Activated CD4-positive, alpha-beta memory T cell treated with anti-CD3 and anti-CD28 coated beads, Interleukin-2, amount 10 ng/mL, durations not matched to agents 7 days and 5 days (primary cell): ENCODE measurements around the gene NPW. TPM values are rescaled to one million over a fixed set of nuclear protein-coding genes. Genes with fewer than 3 reads are reported as not detected.
"Not testable (repeated sequence)": the region's sequence is repeated elsewhere in the genome, so short reads cannot be mapped to it uniquely, and the experiment has no call there.

Experiments
- CTCF ChIA-PET: fragments of 350-600 bp; sonication (Branson Sonifier 250); formaldehyde crosslinking; loops from one replicate; lab custom pipeline; 2021; ENCODE audit warnings: antibody characterized with exemption, inconsistent platforms; lab: Charles Lee
- POLR2A ChIA-PET: fragments of 350-600 bp; sonication (Branson Sonifier 250); formaldehyde crosslinking; loops from one replicate; lab custom pipeline; 2021; ENCODE audit warnings: antibody characterized with exemption; lab: Charles Lee
- DNase-seq: peaks from one replicate; pipeline ENCODE4 v3.0.0-alpha.2; 2020
- H3K27ac Mint-ChIP-seq: one replicate; pipeline ENCODE4 v1.8.0; 2021; ENCODE audit warnings: mild to moderate bottlenecking, mixed read lengths
- H3K27me3 Mint-ChIP-seq: one replicate; pipeline ENCODE4 v1.8.0; 2021; ENCODE audit warnings: mixed read lengths
- H3K36me3 Mint-ChIP-seq: one replicate; pipeline ENCODE4 v1.8.0; 2021; ENCODE audit warnings: low read depth, mixed read lengths
- H3K4me1 Mint-ChIP-seq: one replicate; pipeline ENCODE4 v1.8.0; 2021; ENCODE audit warnings: mixed read lengths
- H3K4me3 Mint-ChIP-seq: one replicate; pipeline ENCODE4 v1.8.0; 2021; ENCODE audit warnings: mild to moderate bottlenecking, mixed read lengths
- H3K9me3 Mint-ChIP-seq: one replicate; pipeline ENCODE4 v1.8.0; 2021; ENCODE audit warnings: mixed read lengths
- total RNA-seq, 2 experiments: library from RNA; stranded (reverse); gene quantifications; one replicate each; pipeline ENCODE4 v1.2.3, GENCODE V29; 2021

The NPW gene
- total RNA-seq, 2 experiments from 2014 or later = 0.48 to 0.65 TPM

DNA sequence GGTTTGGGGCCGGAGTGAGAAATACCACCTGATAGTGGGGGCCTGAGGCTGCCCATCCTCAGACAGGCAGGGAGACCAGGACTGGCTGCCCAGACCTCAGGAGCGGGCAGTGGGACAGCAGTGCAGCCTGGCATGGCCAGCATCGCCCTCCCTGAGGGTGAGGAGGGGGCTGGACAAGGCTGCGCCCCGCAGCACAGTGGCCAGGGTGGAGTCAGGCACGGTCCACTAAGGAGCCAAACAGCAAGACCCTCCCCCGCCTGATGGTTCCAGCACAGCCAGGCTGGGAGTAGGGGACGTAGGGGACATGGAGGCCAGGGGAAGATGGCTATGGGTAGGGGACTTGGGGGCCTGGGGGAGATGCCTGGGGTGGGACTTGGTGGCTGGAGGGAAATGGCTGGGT lies 13.3 kb upstream of the NPW start:
- POLR2A ChIA-PET = interaction anchor here (4.9 kb wide), 1 partner anchor 13 kb away, joined by 27 read pairs; no protein-coding TSS in a partner anchor
- Mint-ChIP-seq H3K36me3 (peaks cover 25% of the 10 kb centered on the region), H3K27me3 (no peaks in the 10 kb centered on the region), H3K27ac (peak overlapping the region; percentile 62), H3K9me3 (no peaks in the 10 kb centered on the region), H3K4me3 (no peak overlapping the region), H3K4me1 (peaks cover 51% of the 10 kb centered on the region)
- CTCF ChIA-PET = no interaction called here
- no peak for DNase-seq

DNA sequence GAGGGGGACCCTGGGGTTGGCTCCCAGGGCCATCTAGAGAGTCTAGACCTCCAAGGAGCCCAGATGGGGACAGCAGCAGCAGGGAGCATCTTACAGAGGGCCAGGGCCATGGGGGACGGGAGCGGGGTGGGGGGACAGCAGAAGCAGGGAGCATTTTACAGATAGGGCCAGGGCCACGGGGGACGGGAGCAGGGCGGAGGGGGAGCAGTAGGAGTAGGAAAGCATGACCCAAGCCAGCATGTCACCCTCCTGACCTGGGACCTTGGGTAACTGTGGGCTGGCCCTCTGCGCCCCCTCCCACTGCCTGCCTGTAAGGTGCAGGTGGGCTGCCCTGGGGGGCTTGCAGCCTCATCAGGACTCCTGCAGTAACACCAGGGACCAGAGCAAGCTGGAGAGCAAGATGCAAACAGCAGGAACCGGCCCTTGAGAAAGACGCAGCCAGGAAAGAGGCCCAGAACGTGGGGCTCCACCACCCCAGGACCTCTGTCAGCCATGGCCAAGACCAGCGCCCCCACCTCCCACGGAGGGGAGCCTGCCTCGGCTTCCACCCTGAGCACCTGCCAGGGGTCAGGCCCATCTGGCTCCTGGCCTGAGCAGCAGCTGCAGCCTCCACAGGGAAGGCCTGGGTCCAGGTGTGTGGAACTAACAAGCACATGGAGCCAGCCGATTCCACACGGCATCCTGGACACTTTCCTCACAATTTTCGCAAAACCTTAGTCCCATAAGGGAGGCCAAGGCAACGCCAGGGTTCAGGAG lies 12.3 kb upstream of the NPW start:
- peaks cover 51% of the 10 kb centered on the region for H3K4me1 Mint-ChIP-seq
- peak overlapping the region; percentile 81 for H3K4me3 Mint-ChIP-seq
- H3K9me3 Mint-ChIP-seq = no peaks in the 10 kb centered on the region
- peaks cover 18% of the 10 kb centered on the region for H3K36me3 Mint-ChIP-seq
- POLR2A ChIA-PET = interaction anchor here (1.2 to 4.9 kb wide), 6 partner anchors 14 to 513 kb away, joined by 3 to 27 read pairs (median 15); partner anchors contain the start of genes AMDHD2, RPS2, SYNGR3 and TBL3
- H3K27ac Mint-ChIP-seq = peak overlapping the region; percentile 86
- CTCF ChIA-PET = interaction anchor here (0.7 to 2.6 kb wide), 2 partner anchors 132 to 133 kb away, joined by 3 to 12 read pairs; no protein-coding TSS in a partner anchor
- no peak for DNase-seq
- H3K27me3 Mint-ChIP-seq = no peaks in the 10 kb centered on the region

DNA sequence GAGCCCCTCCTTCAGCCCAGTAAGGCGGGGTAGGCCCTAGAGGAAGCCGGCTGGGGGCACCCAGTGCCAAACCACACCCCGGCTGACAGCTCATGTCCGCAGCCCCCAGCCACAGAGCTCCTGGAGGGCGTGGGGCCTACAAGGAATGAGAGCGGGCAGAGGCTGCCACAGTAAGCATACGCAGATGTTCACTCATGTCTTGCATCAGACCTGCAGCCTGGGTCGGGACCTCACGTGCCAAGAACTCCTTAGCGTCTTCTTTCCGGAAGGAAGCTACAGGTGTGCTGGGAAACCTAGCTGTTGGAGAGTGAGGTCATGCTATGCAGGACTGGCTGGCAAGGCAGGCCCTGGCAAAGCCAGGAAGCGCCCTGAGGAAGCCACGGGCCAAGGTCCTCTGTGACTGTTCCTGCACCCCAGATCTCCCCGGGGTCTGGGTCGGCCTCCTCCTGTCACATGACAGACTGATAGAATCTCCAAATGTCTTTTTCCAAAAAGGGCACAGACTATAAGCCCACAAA lies 11.5 kb upstream of the NPW start:
- H3K9me3 Mint-ChIP-seq = no peaks in the 10 kb centered on the region
- CTCF ChIA-PET = interaction anchor here (0.6 to 2.6 kb wide), 3 partner anchors 61 to 132 kb away, joined by 3 to 12 read pairs (median 5); no protein-coding TSS in a partner anchor

DNA sequence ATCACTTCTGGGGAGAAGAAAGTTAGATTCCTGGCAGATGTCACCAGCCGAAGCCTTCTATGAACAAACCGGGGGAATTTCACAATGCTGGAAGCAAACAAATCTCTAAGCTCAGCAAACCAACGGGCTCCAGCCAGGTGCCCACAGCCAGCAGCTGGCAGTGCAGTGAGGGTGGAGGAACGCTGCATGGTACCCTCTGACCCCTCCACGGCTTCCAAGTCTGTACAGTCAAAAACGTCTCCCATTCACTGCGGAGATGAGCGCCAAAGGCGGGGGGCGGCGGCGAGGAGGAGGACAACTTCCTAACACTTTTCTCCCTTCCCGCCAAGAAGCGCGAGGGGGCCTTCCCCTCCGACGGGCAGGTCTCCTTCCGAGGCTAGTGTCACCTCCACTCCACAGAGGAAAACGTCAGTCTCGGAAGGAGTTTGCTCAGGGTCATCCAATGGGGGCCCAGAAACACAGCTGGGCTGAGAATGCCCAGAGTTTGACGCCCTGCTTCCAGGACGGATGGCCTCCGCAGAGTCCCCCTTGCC lies 10.9 kb upstream of the NPW start:
- peak overlapping the region; percentile 86 for H3K27ac Mint-ChIP-seq
- H3K9me3 Mint-ChIP-seq = no peaks in the 10 kb centered on the region
- H3K4me1 Mint-ChIP-seq = peaks cover 51% of the 10 kb centered on the region
- peak; percentile 47 for DNase-seq
- peaks cover 15% of the 10 kb centered on the region for H3K36me3 Mint-ChIP-seq
- ChIA-PET CTCF (interaction anchor here (0.5 to 2.6 kb wide), 5 partner anchors 14 to 146 kb away, joined by 3 to 12 read pairs (median 4); partner anchors contain the start of gene TRAF7), POLR2A (interaction anchor here (0.7 to 3.2 kb wide), 14 partner anchors 8 to 512 kb away, joined by 3 to 24 read pairs (median 4); partner anchors contain the start of genes AMDHD2, RPS2, SYNGR3 and TBL3)
- H3K27me3 Mint-ChIP-seq = no peaks in the 10 kb centered on the region
- H3K4me3 Mint-ChIP-seq = peak overlapping the region; percentile 81

More for the DNA sequence above, 11.5 kb upstream of the NPW start:
- Mint-ChIP-seq H3K4me3 (peak overlapping the region; percentile 81), H3K36me3 (peaks cover 15% of the 10 kb centered on the region), H3K4me1 (peaks cover 51% of the 10 kb centered on the region), H3K27ac (peak overlapping the region; percentile 86), H3K27me3 (no peaks in the 10 kb centered on the region)
- POLR2A ChIA-PET = interaction anchor here (0.9 to 3.2 kb wide), 9 partner anchors 10 to 512 kb away, joined by 3 to 24 read pairs (median 4); partner anchors contain the start of genes AMDHD2, RPS2, SYNGR3 and TBL3
- peak; percentile 39 for DNase-seq

DNA sequence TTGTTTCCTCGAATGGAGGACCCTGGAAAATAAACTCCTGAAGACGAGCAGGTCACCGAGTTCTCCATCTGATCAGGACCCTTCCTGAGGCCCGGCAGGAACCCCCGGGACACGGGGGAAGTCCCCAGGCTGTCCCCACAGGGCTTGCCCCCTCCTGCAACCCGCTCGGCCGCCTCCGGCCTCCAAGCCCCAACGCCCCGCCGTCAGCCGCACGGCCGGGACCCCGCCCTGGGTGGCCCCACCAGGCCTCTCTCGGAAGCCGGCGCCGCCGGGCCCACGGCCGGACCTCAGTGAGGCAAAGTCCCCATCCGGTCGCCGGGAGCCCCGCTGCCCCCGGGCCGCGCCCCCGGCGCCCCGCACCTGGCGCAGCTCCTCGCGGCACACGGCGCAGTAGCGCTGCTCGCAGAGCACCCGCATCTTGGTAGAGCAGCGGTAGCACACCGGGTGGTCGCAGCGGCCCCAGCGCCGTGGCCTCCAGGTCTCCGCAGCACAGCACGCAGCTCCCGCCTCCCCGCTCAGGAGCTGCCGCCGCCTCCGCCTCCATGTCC lies 10.3 kb upstream of the NPW start:
- H3K9me3 Mint-ChIP-seq = no peaks in the 10 kb centered on the region
- H3K4me3 Mint-ChIP-seq = peak overlapping the region; percentile 81
- H3K27me3 Mint-ChIP-seq = no peaks in the 10 kb centered on the region
- peaks cover 15% of the 10 kb centered on the region for H3K36me3 Mint-ChIP-seq
- peak; percentile 30 for DNase-seq
- CTCF ChIA-PET = interaction anchor here (0.5 to 2.6 kb wide), 4 partner anchors 13 to 146 kb away, joined by 3 to 12 read pairs (median 4); partner anchors contain the start of gene TRAF7
- peak overlapping the region; percentile 86 for H3K27ac Mint-ChIP-seq
- peaks cover 47% of the 10 kb centered on the region for H3K4me1 Mint-ChIP-seq
- POLR2A ChIA-PET = interaction anchor here (0.7 to 3.2 kb wide), 11 partner anchors 9 to 145 kb away, joined by 3 to 24 read pairs (median 4); partner anchors contain the start of genes RPS2, SYNGR3, TBL3 and TRAF7

DNA sequence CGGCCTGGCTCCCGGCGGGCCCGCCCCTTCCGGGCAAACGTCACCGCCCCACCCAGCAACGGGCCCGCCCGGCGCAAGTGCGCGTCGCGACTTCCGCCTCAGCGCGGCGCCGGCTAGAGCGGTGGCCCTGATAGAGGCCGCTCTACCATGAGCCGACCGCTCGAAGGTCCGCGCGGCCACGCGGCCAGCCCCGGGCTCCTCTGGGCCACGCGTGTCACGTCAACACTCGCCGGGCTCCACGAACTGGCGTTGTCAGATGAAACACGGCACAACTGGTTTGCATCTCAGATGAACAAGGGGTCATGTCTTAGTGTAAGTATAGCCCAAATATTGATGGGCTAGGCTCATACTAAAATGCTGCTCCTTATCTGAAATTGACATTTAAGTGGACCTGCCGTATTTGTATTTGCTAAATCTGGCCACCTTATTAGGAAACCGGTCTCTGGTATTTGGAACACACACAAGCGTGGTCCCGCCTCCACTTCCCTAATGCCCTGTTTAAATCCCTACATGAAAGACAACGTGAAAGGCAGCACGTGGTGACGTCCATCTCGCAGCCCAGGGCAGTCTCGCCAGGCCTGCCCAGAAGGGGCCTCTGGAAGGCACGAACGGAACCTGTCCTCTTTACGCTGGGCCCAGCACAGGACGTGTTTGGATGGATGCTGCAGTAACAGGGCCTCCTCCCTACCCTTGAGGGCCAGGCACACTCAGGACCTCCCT lies 9.6 kb upstream of the NPW start, which contains the start of gene ZNF598:
TSS of gene ZNF598 (minus strand) at position 31 of the 720 bp plus-strand sequence.
- H3K27ac Mint-ChIP-seq = peak within 1 kb of the TSS; percentile 88
- ChIA-PET POLR2A (interaction anchor here (1.5 to 3.2 kb wide), 5 partner anchors 18 to 145 kb away, joined by 4 to 24 read pairs (median 14); partner anchors contain the start of genes RPS2, SYNGR3 and TRAF7), CTCF (interaction anchor here (2.6 kb wide), 1 partner anchor 131 kb away, joined by 12 read pairs; no protein-coding TSS in a partner anchor)

DNA sequence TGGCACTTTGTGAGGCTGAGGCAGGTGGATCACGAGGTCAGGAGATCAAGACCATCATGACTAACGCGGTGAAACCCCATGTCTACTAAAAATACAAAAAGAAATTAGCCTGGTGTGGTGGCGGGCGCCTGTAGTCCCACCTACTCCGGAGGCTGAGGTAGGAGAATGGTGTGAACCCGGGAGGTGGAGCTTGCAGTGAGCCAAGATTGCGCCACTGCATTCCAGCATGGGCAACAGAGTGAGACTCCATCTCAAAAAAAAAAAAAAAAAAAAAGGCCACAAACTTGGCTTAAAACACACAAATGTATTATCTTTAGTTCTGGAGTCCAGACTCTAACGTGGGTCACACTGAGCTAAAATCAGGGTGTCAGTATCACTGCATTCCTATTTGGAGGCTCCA lies 7.9 kb upstream of the NPW start:
- H3K4me3 Mint-ChIP-seq, H3K27me3 Mint-ChIP-seq, H3K9me3 Mint-ChIP-seq, H3K27ac Mint-ChIP-seq, DNase-seq: not testable (repeated sequence)
- CTCF ChIA-PET = interaction anchor here (1.0 to 1.9 kb wide), 3 partner anchors 11 to 129 kb away, joined by 3 to 6 read pairs (median 3); partner anchors contain the start of genes NTHL1 and TSC2
- Mint-ChIP-seq H3K36me3 (peaks cover 15% of the 10 kb centered on the region), H3K4me1 (peaks cover 28% of the 10 kb centered on the region)
- POLR2A ChIA-PET = interaction anchor here (1.3 to 1.5 kb wide), 2 partner anchors 40 to 143 kb away, joined by 4 read pairs; partner anchors contain the start of gene TBL3

More for the DNA sequence above, 9.6 kb upstream of the NPW start, which contains the start of gene ZNF598:
- H3K27me3 Mint-ChIP-seq = no peaks in the 10 kb centered on the region
- peaks cover 15% of the 10 kb centered on the region for H3K36me3 Mint-ChIP-seq
- peaks cover 41% of the 10 kb centered on the region for H3K4me1 Mint-ChIP-seq
- peak; percentile 83 for DNase-seq
- H3K4me3 Mint-ChIP-seq = peak within 1 kb of the TSS; percentile 92
- no peaks in the 10 kb centered on the region for H3K9me3 Mint-ChIP-seq

DNA sequence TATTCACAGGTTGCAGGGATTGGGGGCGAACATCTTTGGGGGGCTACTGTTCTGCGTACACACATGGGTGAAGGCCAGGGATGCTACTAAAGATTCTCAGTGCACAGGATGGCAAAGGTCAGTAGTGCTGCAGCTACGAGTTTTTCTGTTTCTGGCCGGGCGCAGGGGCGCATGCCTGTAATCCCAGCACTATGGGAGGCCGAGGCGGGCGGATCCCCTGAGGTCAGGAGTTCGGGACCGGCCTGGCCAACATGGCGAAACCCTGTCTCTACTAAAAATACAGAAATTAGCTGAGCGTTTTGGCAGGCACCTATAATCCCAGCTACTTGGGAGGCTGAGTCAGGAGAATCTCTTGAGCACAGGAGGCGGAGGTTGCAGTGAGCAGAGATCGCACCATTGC lies 6.1 kb upstream of the NPW start:
- H3K27ac Mint-ChIP-seq = no peak overlapping the region
- H3K9me3 Mint-ChIP-seq = no peaks in the 10 kb centered on the region
- no peak for DNase-seq
- H3K27me3 Mint-ChIP-seq = peaks cover 3% of the 10 kb centered on the region
- ChIA-PET CTCF (interaction anchor here (0.6 to 1.9 kb wide), 3 partner anchors 9 to 129 kb away, joined by 5 to 6 read pairs (median 6); no protein-coding TSS in a partner anchor), POLR2A (interaction anchor here (1.6 kb wide), 1 partner anchor 34 kb away, joined by 4 read pairs; the partner anchor contains the start of genes NTHL1 and TSC2)
- H3K4me1 Mint-ChIP-seq = peaks cover 10% of the 10 kb centered on the region
- no peak overlapping the region for H3K4me3 Mint-ChIP-seq
- H3K36me3 Mint-ChIP-seq = peaks cover 6% of the 10 kb centered on the region

DNA sequence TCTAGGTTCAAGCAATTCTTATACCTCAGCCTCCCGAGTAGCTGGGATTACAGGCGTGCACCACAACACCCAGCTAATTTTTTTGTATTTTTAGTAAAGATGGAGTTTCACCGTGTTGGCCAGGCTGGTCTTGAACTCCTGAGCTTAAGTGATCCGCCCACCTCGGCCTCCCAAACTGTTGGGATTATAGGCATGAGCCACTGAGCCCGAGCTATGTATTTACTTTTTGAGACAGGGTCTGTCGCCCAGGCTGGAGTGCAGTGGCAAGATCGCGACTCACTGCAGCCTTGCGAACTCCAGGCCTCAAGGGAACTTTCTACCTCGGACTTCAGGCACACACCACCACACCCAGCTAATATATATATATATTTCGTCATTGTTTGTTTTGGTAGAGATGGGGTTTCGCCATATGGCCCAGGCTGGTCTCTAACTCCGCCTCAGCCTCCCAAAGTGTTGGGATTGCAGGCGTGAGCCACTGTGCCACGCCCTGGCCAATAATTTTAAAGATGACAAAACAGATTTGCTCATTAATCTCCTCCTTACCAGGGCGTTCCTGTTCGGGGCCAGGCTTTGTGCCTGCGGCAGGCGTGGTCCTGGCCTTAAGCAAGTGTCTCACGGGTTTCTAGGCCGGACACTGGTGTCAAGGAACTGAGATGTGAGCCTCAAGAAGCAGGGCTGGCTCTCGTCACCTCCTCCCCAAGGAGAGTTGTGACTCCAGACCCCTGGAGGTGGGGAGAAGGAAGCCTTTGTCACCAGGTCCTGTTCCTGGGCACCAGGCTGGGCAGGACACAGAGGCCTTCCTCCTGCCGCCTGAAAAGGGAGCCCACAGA lies 4.3 kb upstream of the NPW start:
- no peak for DNase-seq
- peaks cover 2% of the 10 kb centered on the region for H3K4me1 Mint-ChIP-seq
- peaks cover 12% of the 10 kb centered on the region for H3K27me3 Mint-ChIP-seq
- no peak overlapping the region for H3K4me3 Mint-ChIP-seq
- H3K27ac Mint-ChIP-seq = no peak overlapping the region
- ChIA-PET POLR2A (interaction anchor here (1.0 kb wide), 1 partner anchor 140 kb away, joined by 4 read pairs; the partner anchor contains the start of gene TRAF7), CTCF (interaction anchor here (0.7 to 2.0 kb wide), 6 partner anchors 7 to 125 kb away, joined by 3 to 10 read pairs (median 5); no protein-coding TSS in a partner anchor)
- no peaks in the 10 kb centered on the region for H3K9me3 Mint-ChIP-seq
- no peaks in the 10 kb centered on the region for H3K36me3 Mint-ChIP-seq

DNA sequence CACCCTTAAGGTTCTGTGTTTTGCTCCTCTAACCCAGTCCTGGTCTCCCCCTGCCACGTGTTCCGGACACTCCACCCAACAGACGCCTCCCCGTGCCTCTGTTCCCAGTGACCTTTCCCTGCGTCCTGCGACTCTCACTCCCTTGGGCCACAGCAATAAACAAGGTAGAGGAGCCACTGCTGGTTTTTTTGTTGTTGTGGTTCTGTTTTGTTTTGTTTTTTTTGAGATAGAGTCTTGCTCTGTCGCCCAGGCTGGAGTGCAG lies 3.7 kb upstream of the NPW start:
- H3K27ac Mint-ChIP-seq = no peak overlapping the region
- no peak for DNase-seq
- H3K9me3 Mint-ChIP-seq = no peaks in the 10 kb centered on the region
- peaks cover 16% of the 10 kb centered on the region for H3K27me3 Mint-ChIP-seq
- ChIA-PET CTCF (interaction anchor here (0.7 to 2.0 kb wide), 3 partner anchors 12 to 124 kb away, joined by 3 to 10 read pairs (median 9); partner anchors contain the start of gene PKD1), POLR2A (interaction anchor here (1.1 kb wide), 1 partner anchor 131 kb away, joined by 6 read pairs; no protein-coding TSS in a partner anchor)
- peaks cover 2% of the 10 kb centered on the region for H3K4me1 Mint-ChIP-seq
- H3K4me3 Mint-ChIP-seq = no peak overlapping the region
- H3K36me3 Mint-ChIP-seq = no peaks in the 10 kb centered on the region
